Retinal pigment epithelial cell (primary cell): Measurements from ENCODE around the gene EHMT1.

ENCODE experiments used
- DNase-seq: peaks from one replicate; pipeline ENCODE4 v3.0.0-alpha.2; 2010; ENCODE audit warnings: low read depth
- H3K4me3 ChIP-seq: 2 replicates; pipeline ENCODE4 v1.5.1; 2011; ENCODE audit warnings: mild to moderate bottlenecking, low read length, control low read depth, moderate library complexity
- TF ChIP-seq, protein P1 (sequence below): conservative IDR thresholded peaks from 2 replicates; pipeline ENCODE4 v1.5.1; 2011; ENCODE audit warnings: low read depth, low read length, control low read depth, inconsistent platforms

EHMT1 gene

DNA sequence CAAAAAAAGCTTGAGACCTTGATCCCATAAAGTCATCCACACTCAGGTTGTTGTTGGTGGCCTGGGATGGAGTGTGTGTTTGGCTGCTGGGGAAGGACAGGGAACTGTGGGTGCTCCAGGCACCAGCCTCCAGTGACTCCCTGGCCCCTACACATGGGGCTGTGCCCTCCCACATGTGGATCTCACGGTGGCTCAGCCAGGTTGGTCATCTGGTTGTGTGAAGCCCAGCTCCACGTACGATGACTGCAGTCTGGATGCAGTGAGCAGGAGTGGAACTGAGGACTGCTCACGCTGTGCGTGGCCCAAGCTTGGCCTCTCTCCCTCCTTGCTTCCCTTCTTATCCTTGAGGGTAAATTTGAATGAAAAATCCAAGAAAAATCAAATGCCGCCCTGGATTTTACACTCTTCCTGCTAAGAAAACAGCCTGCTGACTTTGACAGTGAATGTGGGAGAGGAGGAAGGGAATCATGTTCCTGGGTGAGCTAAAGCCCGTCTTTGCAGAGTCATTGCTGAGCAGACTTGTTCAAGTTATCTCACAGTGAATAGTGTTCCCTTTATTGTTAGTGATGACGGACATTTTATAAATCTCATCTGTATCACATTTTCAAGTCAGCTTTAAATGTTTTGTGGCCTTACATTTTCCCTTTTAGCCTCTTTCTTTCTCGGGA lies 193.7 kb downstream of the EHMT1 start:
- H3K4me3 ChIP-seq, result no peak overlapping the region
- no peak for DNase-seq
- TF ChIP-seq, protein P1, sequence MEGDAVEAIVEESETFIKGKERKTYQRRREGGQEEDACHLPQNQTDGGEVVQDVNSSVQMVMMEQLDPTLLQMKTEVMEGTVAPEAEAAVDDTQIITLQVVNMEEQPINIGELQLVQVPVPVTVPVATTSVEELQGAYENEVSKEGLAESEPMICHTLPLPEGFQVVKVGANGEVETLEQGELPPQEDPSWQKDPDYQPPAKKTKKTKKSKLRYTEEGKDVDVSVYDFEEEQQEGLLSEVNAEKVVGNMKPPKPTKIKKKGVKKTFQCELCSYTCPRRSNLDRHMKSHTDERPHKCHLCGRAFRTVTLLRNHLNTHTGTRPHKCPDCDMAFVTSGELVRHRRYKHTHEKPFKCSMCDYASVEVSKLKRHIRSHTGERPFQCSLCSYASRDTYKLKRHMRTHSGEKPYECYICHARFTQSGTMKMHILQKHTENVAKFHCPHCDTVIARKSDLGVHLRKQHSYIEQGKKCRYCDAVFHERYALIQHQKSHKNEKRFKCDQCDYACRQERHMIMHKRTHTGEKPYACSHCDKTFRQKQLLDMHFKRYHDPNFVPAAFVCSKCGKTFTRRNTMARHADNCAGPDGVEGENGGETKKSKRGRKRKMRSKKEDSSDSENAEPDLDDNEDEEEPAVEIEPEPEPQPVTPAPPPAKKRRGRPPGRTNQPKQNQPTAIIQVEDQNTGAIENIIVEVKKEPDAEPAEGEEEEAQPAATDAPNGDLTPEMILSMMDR, result no peak

DNA sequence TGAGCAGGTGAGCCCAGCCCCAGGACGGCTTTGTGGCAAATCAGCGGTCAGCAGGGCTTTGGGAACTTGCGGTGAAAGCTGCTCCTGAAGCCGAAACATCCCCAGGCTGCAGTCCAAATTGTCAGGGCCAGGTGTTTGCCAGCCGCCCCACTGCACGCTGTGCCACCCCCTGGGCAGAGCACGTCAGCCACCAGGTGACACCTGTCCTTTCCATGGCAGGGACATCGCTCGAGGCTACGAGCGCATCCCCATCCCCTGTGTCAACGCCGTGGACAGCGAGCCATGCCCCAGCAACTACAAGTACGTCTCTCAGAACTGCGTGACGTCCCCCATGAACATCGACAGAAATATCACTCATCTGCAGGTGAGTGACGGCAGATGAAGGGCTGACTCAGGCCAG lies 194.4 kb downstream of the EHMT1 start:
- no peak for DNase-seq
- H3K4me3 ChIP-seq, result no peak overlapping the region
- TF ChIP-seq, protein P1, result no peak

DNA sequence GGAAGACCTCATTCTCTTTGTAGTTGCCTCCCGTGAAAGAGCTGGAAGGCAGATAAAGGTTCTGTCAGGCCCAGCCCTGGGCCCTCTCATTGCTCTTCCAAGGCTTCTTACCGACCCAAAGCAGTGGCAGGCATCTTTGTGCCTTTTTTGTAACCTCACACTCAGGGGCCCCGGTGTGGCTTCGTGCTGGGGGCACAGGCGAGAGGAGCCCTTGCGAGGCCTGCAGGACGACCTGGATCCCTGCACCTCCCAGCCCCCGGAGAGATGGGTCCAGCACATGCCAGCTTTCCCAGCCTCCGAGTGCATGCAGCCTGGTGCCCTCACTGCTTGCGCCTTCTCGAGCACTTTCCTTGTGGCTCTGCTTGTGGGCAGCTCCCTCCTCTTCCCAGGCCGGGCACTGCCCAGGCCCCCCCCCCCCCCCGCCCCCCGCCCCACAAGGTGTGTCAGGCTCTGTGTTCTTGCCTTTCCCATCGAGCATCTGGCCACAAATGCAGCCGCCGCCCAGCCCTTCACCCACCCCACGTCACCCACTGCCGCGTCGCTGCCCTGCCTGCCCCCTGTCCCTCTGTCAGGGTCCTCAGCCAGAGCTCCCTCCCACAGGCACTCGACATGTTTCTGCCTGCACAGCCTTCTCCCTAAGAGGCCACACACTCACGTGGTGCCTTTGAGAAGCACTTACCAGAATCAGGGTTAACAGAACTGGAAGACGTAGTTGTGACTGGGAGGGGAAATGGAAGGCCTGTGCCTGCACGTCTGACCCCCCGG lies 195.0 kb downstream of the EHMT1 start:
- TF ChIP-seq, protein P1, result no peak
- H3K4me3 ChIP-seq, result no peak overlapping the region
- DNase-seq, result no peak

DNA sequence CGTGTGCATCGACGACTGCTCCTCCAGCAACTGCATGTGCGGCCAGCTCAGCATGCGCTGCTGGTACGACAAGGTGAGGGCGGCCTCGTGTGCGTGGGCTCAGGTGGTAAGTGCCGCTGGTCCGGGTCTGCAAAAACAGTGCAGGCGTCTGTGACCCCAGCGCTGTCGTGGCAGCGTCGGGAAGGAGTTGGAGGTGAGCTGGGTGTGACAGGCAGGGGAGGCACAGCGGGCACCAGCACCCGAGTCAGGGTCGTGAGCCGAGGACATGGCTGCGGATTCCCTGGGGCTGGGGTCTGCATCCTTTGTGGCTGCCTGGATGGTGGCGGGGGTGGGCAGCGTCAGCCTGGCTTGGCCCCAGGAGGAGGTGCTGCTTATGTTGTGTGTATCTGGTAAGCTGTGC lies 195.6 kb downstream of the EHMT1 start:
- no peak overlapping the region for H3K4me3 ChIP-seq
- TF ChIP-seq, protein P1, result no peak
- no peak for DNase-seq

DNA sequence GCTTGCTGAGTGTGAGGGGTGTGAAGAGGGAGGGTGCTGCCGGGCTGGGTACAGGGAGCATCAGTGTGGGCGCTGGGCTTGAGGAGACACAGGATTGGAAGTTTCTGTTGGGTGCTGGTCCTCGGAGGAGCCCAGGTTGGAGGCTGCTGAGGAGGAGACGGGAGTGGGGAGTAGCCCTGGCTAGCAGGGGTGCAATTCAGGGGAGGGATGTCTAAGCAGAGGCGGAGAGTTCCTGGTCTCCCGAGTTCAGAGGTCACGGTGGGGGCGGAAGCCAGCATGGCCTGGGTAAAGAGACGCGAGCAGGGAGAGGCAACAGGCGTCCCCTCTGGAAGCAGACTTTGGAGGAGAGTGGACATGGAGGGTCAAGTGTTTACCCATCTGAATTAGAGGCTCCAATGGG lies 196.0 kb downstream of the EHMT1 start:
- TF ChIP-seq, protein P1, result no peak
- H3K4me3 ChIP-seq, result no peak overlapping the region
- DNase-seq, result no peak

DNA sequence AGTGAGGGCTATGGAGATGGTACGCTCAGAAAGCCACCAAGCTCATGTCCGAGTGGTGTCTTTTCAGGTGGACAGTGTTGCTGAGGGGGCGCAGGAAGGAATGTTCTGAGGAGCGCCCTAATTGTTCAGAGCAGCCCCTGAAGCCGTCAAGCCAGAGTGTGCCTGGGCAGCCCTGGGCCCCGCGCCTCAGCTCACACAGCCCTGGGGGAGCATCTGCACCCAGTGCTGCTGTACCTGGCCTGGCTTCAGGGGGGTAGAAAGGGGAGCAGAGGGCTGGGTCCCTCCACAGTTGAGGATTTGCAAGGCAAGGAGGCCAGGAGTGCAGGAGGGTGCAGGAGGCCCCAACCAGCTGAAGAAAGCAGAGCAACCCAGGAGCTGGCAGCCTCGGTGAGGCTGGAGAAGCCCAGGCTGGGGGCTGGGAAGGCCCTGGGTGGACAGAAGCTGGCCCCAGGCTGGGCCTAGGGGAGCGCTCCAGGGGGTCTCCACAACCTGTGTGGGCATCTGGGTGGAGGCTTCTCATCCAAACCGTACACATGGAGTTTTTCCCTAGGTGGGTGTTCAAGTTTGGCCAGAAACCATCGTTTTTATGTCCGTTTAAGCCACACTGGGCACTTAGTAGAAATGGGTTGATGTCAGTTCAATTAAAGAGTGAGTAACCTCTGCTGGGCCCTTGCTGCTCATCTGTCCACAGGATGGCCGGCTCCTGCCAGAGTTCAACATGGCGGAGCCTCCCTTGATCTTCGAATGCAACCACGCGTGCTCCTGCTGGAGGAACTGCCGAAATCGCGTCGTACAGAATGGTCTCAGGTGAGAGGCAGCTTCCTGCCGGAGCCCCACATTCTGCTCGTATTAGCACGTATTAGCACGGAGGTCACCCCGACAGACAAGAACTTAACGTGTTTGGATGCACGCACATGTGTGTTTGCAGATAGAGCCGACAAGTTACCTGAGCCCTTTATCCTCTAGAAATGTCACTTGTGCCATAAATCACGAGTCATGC lies 196.8 kb downstream of the EHMT1 start:
- H3K4me3 ChIP-seq, result no peak overlapping the region
- TF ChIP-seq, protein P1, result no peak
- DNase-seq, result no peak
